SK-N-MC (cell line): ENCODE measurements around the gene KCNAB1.

Experiments
- DNase-seq: peaks from one replicate; pipeline ENCODE4 v3.0.0-alpha.2; 2011; ENCODE audit warnings: low read depth, low spot score
- H3K27ac ChIP-seq: fragments of 200-600 bp; sonication (generic); 2 replicates; pipeline ENCODE4 v1.5.1; 2016; ENCODE audit warnings: mixed run types
- H3K36me3 ChIP-seq: fragments of 200-600 bp; sonication (generic); 2 replicates; pipeline ENCODE4 v1.6.1; 2017; ENCODE audit warnings: antibody characterized with exemption, low read length, mixed read lengths; ENCODE audit not compliant: insufficient read depth
- H3K4me3 ChIP-seq: fragments of 200-600 bp; sonication (generic); 2 replicates; pipeline ENCODE4 v1.5.1; 2016
- H3K9ac ChIP-seq: fragments of 200-600 bp; sonication (generic); 2 replicates; pipeline ENCODE4 v1.8.0; 2017; ENCODE audit warnings: mixed run types, mixed read lengths; ENCODE audit not compliant: insufficient read length
- H3K9me3 ChIP-seq: fragments of 200-600 bp; sonication (generic); 2 replicates; pipeline ENCODE4 v1.6.1; 2017; ENCODE audit warnings: low read depth, mild to moderate bottlenecking, antibody characterized with exemption, low read length, moderate library complexity, mixed read lengths
- EZH2 ChIP-seq: fragments of 200-600 bp; sonication (generic); IDR thresholded peaks from one replicate; pipeline ENCODE4 v1.6.1; 2017; ENCODE audit warnings: antibody characterized with exemption
- FOXP2 ChIP-seq: optimal IDR thresholded peaks from 2 replicates; pipeline ENCODE3; 2011; ENCODE audit warnings: mild to moderate bottlenecking, moderate library complexity; ENCODE audit not compliant: insufficient read depth; ENCODE audit errors: extremely low read length, control extremely low read depth
- POLR2AphosphoS5 ChIP-seq: IDR thresholded peaks from 2 replicates; pipeline ENCODE4 v1.6.1; 2012; ENCODE audit warnings: mild to moderate bottlenecking, low read depth, low read length, borderline replicate concordance

The KCNAB1 gene

GRCh38 chr3:156383441-156384025, 263.2 kb downstream of the KCNAB1 start:
- no peak for DNase-seq
- H3K27ac ChIP-seq, result no peak overlapping the region
- H3K4me3 ChIP-seq, result no peak overlapping the region
- no peaks in the 10 kb centered on the region for H3K36me3 ChIP-seq
- no peaks in the 10 kb centered on the region for H3K9me3 ChIP-seq
- H3K9ac ChIP-seq, result no peak overlapping the region
- TF ChIP-seq EZH2, result no peak
- no peak for TF ChIP-seq FOXP2
- TF ChIP-seq POLR2AphosphoS5, result no peak

GRCh38 chr3:156388497-156389448, 268.4 kb downstream of the KCNAB1 start:
- Histone ChIP-seq H3K4me3 (no peak overlapping the region), H3K27ac (no peak overlapping the region), H3K36me3 (no peaks in the 10 kb centered on the region), H3K9me3 (no peaks in the 10 kb centered on the region), H3K9ac (no peak overlapping the region)
- no peak for DNase-seq
- TF ChIP-seq EZH2 (no peak), FOXP2 (no peak), POLR2AphosphoS5 (no peak)

- Histone ChIP-seq H3K9me3 (no peaks in the 10 kb centered on the region), H3K4me3 (no peak overlapping the region), H3K36me3 (no peaks in the 10 kb centered on the region), H3K9ac (no peak overlapping the region), H3K27ac (no peak overlapping the region)
- no peak for DNase-seq
- TF ChIP-seq FOXP2 (no peak), EZH2 (no peak), POLR2AphosphoS5 (no peak)
These were observed 269.1 kb downstream of the KCNAB1 start for GRCh38 chr3:156389449-156389950.

GRCh38 chr3:156390846-156391245, 270.5 kb downstream of the KCNAB1 start:
- H3K9me3 ChIP-seq, result no peaks in the 10 kb centered on the region
- no peak for DNase-seq
- no peaks in the 10 kb centered on the region for H3K36me3 ChIP-seq
- TF ChIP-seq EZH2 (no peak), FOXP2 (no peak), POLR2AphosphoS5 (no peak)
- H3K27ac ChIP-seq, result no peak overlapping the region
- no peak overlapping the region for H3K9ac ChIP-seq
- H3K4me3 ChIP-seq, result no peak overlapping the region

- Histone ChIP-seq H3K9ac (no peak overlapping the region), H3K9me3 (no peaks in the 10 kb centered on the region), H3K36me3 (no peaks in the 10 kb centered on the region), H3K4me3 (no peak overlapping the region), H3K27ac (no peak overlapping the region)
- DNase-seq, result no peak
- TF ChIP-seq POLR2AphosphoS5 (no peak), EZH2 (no peak), FOXP2 (no peak)
These were observed 275.8 kb downstream of the KCNAB1 start for GRCh38 chr3:156395961-156396710.

GRCh38 chr3:156396851-156397250, 276.5 kb downstream of the KCNAB1 start:
- TF ChIP-seq POLR2AphosphoS5, result no peak
- no peak for TF ChIP-seq EZH2
- TF ChIP-seq FOXP2, result no peak
- H3K27ac ChIP-seq, result no peak overlapping the region
- H3K4me3 ChIP-seq, result no peak overlapping the region
- no peaks in the 10 kb centered on the region for H3K36me3 ChIP-seq
- no peak overlapping the region for H3K9ac ChIP-seq
- no peak for DNase-seq
- no peaks in the 10 kb centered on the region for H3K9me3 ChIP-seq

- no peaks in the 10 kb centered on the region for H3K9me3 ChIP-seq
- H3K9ac ChIP-seq, result no peak overlapping the region
- no peak for TF ChIP-seq POLR2AphosphoS5
- TF ChIP-seq EZH2, result no peak
- TF ChIP-seq FOXP2, result no peak
- H3K27ac ChIP-seq, result no peak overlapping the region
- H3K4me3 ChIP-seq, result no peak overlapping the region
- no peak for DNase-seq
- no peaks in the 10 kb centered on the region for H3K36me3 ChIP-seq
These were observed 277.2 kb downstream of the KCNAB1 start for GRCh38 chr3:156397534-156397933.

GRCh38 chr3:156400062-156400461, 279.7 kb downstream of the KCNAB1 start:
- peak; percentile 98 for DNase-seq
- TF ChIP-seq FOXP2 (no peak), POLR2AphosphoS5 (peak; percentile 47; the same call in 1 of the 2 replicates), EZH2 (no peak)
- H3K27ac ChIP-seq, result no peak overlapping the region
- no peak overlapping the region for H3K9ac ChIP-seq
- H3K9me3 ChIP-seq, result no peaks in the 10 kb centered on the region
- no peaks in the 10 kb centered on the region for H3K36me3 ChIP-seq
- H3K4me3 ChIP-seq, result peak overlapping the region; percentile 45
